Astrocyte of the cerebellum (primary cell): Measurements from ENCODE around the gene TRABD2A.
A peak's percentile ranks its signal among the peaks of the same experiment; 100 is the strongest.
"Not testable (repeated sequence)": the region's sequence is repeated elsewhere in the genome, so short reads cannot be mapped to it uniquely, and the experiment has no call there.

Source experiments
- DNase-seq: peaks from one replicate; pipeline ENCODE4 v3.0.0-alpha.2; 2011; ENCODE audit warnings: low read depth
- H3K4me3 ChIP-seq: 2 replicates; pipeline ENCODE4 v1.5.1; 2011; ENCODE audit warnings: mild to moderate bottlenecking, low read depth, low read length, moderate library complexity
- in situ Hi-C: cut with HindIII; loops from 2 replicates; pipeline ENCODE4 v1.10.0; 2017; ENCODE audit warnings: low sequenced_read_pairs
- TF ChIP-seq, protein P1 (sequence below): IDR thresholded peaks from 2 replicates; pipeline ENCODE4 v1.5.1; 2012; ENCODE audit warnings: low read length, low read depth, moderate library complexity, mild to moderate bottlenecking; ENCODE audit errors: missing control alignments

Gene TRABD2A

DNA sequence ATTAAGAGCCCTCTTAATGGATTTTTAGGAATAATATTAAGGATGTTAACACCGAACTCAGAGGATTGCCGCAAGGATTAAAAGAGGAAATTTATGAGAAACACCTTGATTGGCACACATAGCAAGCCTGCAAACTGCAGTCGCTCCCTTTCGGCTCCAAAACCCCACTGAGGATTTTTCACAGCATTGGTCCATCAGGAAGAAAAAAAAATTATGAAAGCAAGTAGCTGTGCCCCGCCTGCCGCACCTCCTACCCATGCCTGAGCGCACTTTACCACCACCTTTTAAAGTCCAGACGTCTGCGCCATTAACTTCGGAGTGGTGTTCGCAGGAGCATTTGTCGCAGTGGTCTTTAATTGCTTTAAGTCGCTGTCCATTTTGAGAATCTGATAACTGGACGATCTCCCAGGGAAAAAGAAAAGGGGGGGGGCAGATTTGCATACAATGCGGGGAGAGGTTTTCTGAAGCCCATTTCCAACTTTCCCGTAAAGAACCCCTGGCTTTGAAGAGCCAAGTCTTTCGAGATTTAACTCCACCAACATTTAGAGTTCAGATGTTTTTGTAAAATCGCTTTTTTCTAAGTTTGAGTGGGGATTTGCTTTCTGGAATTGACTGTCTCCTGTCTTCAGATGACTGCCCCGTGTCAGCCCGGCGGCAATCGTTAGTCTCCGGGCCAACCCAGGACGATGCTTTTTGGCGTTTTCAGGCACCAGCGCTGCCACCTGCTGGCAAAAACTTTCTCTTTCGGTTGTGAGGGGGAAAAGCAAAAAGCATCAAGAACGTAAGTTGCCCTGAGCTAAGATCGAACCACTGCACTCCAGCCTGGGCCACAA, 913 bp upstream of the TRABD2A start:
- in situ Hi-C loops, result no loop called here
- H3K4me3 ChIP-seq, result peak overlapping the region; percentile 50
- TF ChIP-seq, protein P1, sequence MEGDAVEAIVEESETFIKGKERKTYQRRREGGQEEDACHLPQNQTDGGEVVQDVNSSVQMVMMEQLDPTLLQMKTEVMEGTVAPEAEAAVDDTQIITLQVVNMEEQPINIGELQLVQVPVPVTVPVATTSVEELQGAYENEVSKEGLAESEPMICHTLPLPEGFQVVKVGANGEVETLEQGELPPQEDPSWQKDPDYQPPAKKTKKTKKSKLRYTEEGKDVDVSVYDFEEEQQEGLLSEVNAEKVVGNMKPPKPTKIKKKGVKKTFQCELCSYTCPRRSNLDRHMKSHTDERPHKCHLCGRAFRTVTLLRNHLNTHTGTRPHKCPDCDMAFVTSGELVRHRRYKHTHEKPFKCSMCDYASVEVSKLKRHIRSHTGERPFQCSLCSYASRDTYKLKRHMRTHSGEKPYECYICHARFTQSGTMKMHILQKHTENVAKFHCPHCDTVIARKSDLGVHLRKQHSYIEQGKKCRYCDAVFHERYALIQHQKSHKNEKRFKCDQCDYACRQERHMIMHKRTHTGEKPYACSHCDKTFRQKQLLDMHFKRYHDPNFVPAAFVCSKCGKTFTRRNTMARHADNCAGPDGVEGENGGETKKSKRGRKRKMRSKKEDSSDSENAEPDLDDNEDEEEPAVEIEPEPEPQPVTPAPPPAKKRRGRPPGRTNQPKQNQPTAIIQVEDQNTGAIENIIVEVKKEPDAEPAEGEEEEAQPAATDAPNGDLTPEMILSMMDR, result peak; percentile 86
- peak; percentile 65 for DNase-seq

DNA sequence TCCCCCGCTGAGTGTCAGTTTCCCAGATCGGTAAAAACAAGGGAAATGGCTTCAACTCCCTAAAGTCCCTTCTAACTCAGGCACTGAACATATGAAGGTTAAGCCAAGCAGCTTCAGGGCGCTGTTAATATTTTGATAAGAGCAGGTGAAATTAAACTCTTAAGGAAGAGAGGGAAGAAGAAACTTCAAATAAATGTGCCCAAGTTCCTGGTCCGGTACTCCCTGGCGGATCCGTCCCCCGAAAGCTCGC, 564 bp downstream of the TRABD2A start:
- no peak for DNase-seq
- H3K4me3 ChIP-seq, result peak overlapping the region; percentile 50
- TF ChIP-seq, protein P1, result no peak
- in situ Hi-C loops, result no loop called here

DNA sequence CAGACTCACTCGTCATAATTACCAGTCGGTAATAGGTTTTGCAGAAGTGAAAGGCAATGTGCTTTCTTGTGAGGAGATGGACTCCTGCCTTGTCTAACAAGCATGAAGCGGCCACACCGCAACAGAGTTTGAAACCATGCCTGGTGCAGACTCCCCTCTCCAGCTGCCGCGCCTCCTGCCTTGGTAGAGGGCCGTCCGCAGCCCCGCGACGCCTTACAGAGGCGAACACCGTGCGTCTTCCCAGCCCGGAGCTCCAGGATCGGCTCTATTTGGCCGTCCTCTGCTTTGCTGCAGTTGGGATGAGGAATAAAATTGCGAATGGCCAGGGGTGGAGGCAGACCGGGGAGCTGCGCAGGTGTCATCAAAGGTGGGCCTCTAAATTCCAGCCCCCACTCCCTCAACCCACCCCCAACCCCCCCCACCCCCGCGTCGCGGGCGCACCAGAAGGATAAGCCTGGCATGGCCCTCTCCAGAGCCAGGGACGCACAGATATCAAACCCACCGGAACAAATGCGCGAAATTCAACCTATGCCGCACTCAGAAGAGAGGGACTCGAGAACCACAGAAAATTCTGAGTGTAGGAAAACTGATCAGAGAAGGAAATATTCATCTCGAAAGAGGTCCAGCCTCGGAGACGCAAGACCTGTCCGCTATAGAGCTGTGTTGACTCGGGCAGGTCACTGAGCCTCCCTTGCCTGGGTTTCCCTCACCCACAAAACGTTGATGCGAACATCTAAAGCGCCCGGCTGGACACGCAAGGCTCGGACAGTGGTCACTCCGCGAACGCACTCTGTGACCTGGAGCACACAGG, 1.1 kb downstream of the TRABD2A start:
- H3K4me3 ChIP-seq, result peak overlapping the region; percentile 50
- TF ChIP-seq, protein P1, result no peak
- in situ Hi-C loops, result no loop called here
- DNase-seq, result no peak

DNA sequence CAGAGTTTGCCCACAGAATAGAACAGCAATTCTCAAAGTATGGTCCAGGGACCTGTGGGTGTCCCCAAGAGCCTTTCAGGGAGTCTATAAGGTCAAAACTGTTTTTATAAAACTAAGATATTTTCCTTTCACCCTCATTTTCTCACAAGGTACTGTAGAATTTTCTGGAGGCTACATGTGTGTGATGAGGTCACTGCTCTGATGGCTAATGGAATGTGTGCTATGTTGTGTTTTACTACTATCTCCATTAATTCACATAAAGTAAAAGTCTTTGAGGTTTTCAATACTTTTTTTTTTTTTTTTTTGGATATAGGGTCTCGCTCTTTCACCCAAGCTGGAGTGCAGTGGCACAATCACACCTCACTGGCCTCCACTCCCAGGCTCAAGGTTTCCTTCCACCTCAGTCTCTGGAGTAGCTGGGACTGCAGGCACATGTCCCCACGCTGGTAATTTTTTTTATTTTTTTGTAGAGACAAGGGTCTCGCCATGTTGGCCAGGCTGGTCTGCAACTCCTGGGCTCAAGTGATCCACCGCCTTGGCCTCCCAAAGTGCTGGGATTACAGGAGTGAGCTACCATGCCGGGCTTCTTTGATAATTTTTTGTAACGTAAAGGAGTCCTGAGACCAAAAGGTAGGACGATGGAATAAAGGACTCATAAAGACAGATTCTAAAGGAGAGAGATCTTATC, 1.8 kb downstream of the TRABD2A start:
- DNase-seq, result no peak
- no peak overlapping the region for H3K4me3 ChIP-seq
- in situ Hi-C loops, result no loop called here
- TF ChIP-seq, protein P1, result no peak

DNA sequence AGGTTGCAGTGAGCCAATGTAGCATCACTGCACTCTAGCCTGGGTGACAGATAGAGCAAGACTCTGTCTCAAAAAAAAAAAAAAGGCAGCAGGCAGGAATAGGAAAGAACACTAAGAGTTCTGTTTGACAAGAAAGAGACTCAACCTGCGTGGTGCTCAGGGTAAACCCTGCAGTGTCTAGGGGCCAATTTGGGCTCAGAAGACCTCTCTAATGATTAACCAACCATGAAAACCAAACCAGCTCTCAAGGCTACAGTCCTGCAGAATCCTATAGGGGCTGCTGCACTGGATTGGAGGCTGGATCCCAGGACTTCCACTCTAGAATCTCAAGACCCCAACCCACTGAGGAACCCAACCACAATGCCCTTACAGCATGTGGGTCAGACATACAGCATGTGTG, 2.4 kb downstream of the TRABD2A start:
- in situ Hi-C loops, result no loop called here
- DNase-seq, result no peak
- H3K4me3 ChIP-seq, result no peak overlapping the region
- TF ChIP-seq, protein P1, result no peak

DNA sequence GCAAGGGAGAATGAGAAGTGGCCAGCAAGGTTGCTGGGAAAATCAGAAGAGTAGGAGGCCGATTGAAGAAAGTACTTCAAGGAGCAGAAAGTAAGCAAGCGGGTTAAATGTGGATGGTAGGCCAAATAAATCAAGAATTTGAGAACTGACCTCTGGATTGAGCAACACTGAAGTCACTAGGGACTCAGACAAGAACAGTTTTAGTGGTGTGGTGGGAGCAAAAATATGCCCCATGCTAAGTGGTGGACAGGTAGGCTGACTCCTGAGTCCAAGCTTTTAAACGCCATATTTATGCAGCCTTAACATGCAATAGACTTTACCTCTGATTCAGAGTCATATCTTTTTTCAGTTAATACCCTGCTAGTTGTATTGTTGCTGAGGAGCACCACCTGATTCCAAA, 4.5 kb downstream of the TRABD2A start:
- H3K4me3 ChIP-seq, result no peak overlapping the region
- in situ Hi-C loops, result no loop called here
- TF ChIP-seq, protein P1, result no peak
- DNase-seq, result no peak

DNA sequence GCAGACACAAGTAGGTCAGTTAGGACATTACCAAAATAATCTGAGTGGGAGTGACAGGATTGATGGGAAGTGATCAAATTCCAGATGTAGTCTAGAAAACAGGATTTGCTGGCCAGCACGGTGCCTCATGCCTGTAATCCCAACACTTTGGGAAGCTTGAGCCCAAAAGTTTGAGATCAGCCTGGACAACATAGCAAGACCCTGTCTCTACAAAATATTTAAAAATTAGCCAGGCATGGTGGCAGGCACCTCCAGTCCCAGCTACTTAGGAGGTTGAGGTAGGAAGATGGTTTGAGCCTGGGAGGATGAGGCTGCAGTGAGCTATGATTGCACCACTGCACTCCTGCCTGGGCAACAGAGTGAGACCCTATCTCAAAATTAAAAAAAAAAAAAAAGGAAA, 5.3 kb downstream of the TRABD2A start:
- in situ Hi-C loops, H3K4me3 ChIP-seq, DNase-seq: not testable (repeated sequence)
